ENCODE data around the gene CDT1. TPM values are rescaled to one million over a fixed set of nuclear protein-coding genes. Genes with fewer than 3 reads are reported as not detected.

CDT1 gene
- polyA plus RNA-seq, 1 experiment = 2.4 TPM

GRCh38 chr16:88847654-88848053 lies 44.1 kb downstream of the CDT1 start:
- H3K36me3 ChIP-seq (ENCODE audit: control insufficient read depth, insufficient read depth, low read length) = peaks cover 7% of the 10 kb centered on the region
- no peak overlapping the region for H3K4me3 ChIP-seq (ENCODE audit: low read depth, low read length)
- ChIA-PET POLR2A (no interaction called here), CTCF (interaction anchor here (1.8 kb wide), 1 partner anchor 13 kb away, joined by 8 read pairs; no protein-coding TSS in a partner anchor)
- no peak for TF ChIP-seq CTCF (IDR thresholded peaks at IDR 0.05; ENCODE audit: insufficient read depth, low read depth, low read length)
- DNase-seq (ENCODE audit: low read depth) = no peak
- H3K27me3 ChIP-seq (ENCODE audit: control insufficient read depth, insufficient read depth, low read length) = no peaks in the 10 kb centered on the region

DNA sequence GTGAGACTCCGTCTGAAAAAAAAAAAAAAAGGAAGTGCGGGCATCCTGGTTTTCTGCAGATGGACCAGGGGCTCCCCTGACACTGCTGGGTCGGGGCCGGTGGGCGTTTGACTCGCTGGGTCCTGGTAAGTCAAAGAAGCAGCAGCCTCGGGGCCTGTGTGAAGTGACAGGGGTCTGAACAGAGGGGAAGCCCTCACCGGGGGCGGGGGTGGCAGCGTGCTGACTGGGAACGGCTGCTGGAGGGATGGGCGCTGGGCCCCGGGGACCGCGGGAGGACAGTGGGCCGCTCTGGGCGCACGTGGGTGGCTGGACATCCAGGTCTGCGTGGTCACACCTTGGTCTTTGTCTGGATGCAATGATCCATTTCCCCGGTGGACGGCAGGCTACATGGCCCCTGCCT lies 45.0 kb downstream of the CDT1 start:
- POLR2A ChIA-PET = no interaction called here
- Histone ChIP-seq H3K36me3 (ENCODE audit: control insufficient read depth, insufficient read depth, low read length) (peaks cover 5% of the 10 kb centered on the region), H3K27me3 (ENCODE audit: control insufficient read depth, insufficient read depth, low read length) (no peaks in the 10 kb centered on the region), H3K4me3 (ENCODE audit: low read depth, low read length) (no peak overlapping the region)
- no peak for DNase-seq (ENCODE audit: low read depth)
- CTCF ChIA-PET = no interaction called here
- no peak for TF ChIP-seq CTCF (IDR thresholded peaks at IDR 0.05; ENCODE audit: insufficient read depth, low read depth, low read length)

- POLR2A ChIA-PET = interaction anchor here (0.6 kb wide), 1 partner anchor 636 kb away, joined by 6 read pairs; no protein-coding TSS in a partner anchor
- no peak for TF ChIP-seq CTCF (IDR thresholded peaks at IDR 0.05; ENCODE audit: insufficient read depth, low read depth, low read length)
- CTCF ChIA-PET = interaction anchor here (1.2 kb wide), 1 partner anchor 135 kb away, joined by 3 read pairs; no protein-coding TSS in a partner anchor
- Histone ChIP-seq H3K4me3 (ENCODE audit: low read depth, low read length) (no peak overlapping the region), H3K36me3 (ENCODE audit: control insufficient read depth, insufficient read depth, low read length) (peaks cover 7% of the 10 kb centered on the region), H3K27me3 (ENCODE audit: control insufficient read depth, insufficient read depth, low read length) (no peaks in the 10 kb centered on the region)
- DNase-seq (ENCODE audit: low read depth) = no peak
These were observed 47.1 kb downstream of the CDT1 start for GRCh38 chr16:88850531-88851199.

DNA sequence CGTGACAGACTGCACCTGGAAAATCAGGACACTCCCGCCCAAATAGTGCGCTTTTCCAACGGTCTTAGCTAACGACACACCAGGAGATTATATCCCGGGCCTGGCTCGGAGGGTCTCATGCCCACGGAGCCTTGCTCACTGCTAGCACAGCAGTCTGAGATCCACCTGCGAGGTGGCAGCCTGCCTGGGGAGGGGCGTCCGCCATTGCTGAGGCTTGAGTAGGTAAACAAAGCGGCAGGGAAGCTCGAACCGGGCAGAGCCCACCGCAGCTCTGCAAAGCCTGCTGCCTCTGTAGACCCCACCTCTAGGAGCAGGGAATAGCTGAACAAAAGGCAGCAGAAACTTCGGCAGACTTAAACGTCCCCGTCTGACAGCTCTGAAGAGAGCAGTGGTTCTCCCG lies 48.0 kb downstream of the CDT1 start:
- TF ChIP-seq CTCF (IDR thresholded peaks at IDR 0.05; ENCODE audit: insufficient read depth, low read depth, low read length) = no peak
- CTCF ChIA-PET = interaction anchor here (0.7 to 1.2 kb wide), 4 partner anchors 8 to 136 kb away, joined by 3 to 4 read pairs (median 3); no protein-coding TSS in a partner anchor
- POLR2A ChIA-PET = interaction anchor here (0.6 kb wide), 1 partner anchor 635 kb away, joined by 6 read pairs; no protein-coding TSS in a partner anchor
- Histone ChIP-seq H3K27me3 (ENCODE audit: control insufficient read depth, insufficient read depth, low read length) (no peaks in the 10 kb centered on the region), H3K36me3 (ENCODE audit: control insufficient read depth, insufficient read depth, low read length) (peaks cover 7% of the 10 kb centered on the region), H3K4me3 (ENCODE audit: low read depth, low read length) (no peak overlapping the region)
- DNase-seq (ENCODE audit: low read depth) = no peak

DNA sequence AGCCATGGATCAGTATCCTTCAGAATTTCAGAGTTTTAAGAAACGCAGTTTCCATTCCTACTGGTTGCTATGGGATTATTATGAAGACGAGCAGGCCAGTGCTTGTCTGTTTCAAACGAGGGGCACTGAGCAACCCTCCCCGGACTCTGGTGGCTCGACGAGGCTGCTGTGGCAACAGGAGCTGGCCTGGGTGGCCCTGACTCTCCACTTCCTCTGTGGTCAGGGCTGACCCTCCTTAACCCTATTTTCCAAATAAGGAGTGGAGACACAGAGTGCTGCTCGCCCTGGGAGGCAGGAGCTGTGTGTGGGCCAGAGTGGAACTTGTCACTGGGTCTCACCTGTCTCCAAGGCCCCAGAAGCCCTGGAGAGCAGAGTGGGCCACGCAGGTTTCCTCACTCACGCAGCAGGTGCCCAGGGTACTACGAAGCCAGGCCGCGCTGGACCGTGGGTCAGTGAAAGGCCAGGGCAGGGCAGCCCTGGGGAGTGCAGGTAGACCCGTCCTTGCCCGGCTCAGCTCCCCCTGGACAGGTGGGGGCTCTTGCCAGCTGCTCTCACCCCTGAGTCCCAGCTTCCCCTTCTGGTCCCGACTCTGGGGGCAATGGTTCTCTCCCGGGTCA lies 49.8 kb downstream of the CDT1 start:
- ChIA-PET CTCF (interaction anchor here (1.4 kb wide), 1 partner anchor 313 kb away, joined by 4 read pairs; no protein-coding TSS in a partner anchor), POLR2A (interaction anchor here (0.6 kb wide), 1 partner anchor 1062 kb away, joined by 3 read pairs; no protein-coding TSS in a partner anchor)
- H3K27me3 ChIP-seq (ENCODE audit: control insufficient read depth, insufficient read depth, low read length) = no peaks in the 10 kb centered on the region
- peaks cover 5% of the 10 kb centered on the region for H3K36me3 ChIP-seq (ENCODE audit: control insufficient read depth, insufficient read depth, low read length)
- DNase-seq (ENCODE audit: low read depth) = no peak
- no peak for TF ChIP-seq CTCF (IDR thresholded peaks at IDR 0.05; ENCODE audit: insufficient read depth, low read depth, low read length)
- H3K4me3 ChIP-seq (ENCODE audit: low read depth, low read length) = no peak overlapping the region
